ENCODE results near the gene SPTAN1. TPM values are rescaled to one million over a fixed set of nuclear protein-coding genes. Genes with fewer than 3 reads are reported as not detected.

Gene SPTAN1
- total RNA-seq, 1 donor from 2014 or later, result 687 TPM

DNA sequence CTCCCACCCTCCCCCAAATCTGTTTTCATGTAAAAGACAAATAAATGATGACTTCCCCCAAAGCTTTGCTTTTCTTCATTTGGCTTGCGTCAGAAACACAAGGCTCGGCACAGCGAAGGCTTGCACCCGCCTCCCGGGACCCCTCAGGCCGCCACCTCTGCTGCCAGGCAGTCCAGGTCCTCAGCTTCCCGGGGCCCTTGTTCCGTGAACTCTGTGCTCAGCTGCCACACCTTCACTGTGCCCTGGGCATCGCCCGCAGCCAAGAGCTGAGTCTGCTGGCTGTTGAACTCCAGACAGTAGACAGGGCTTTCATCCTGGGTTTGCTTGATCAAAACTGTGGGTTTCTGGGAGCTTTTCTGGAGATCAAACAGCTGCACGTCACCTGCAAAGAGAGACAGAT lies 81.2 kb downstream of the SPTAN1 start:
- H3K9me3 ChIP-seq, result no peaks in the 10 kb centered on the region
- peaks cover 9 to 20% of the 10 kb centered on the region in 2 donors for H3K4me1 ChIP-seq
- no peak for DNase-seq (ENCODE audit: low spot score in 2 of 2)
- H3K27ac ChIP-seq, result no peak overlapping the region
- H3K27me3 ChIP-seq, result no peaks in the 10 kb centered on the region
- intact Hi-C loops (cut with DNase I), result no loop called here
- H3K4me3 ChIP-seq, result no peak overlapping the region
- H3K36me3 ChIP-seq, result peaks cover 47 to 58% of the 10 kb centered on the region in 2 donors
- TF ChIP-seq, protein P1, sequence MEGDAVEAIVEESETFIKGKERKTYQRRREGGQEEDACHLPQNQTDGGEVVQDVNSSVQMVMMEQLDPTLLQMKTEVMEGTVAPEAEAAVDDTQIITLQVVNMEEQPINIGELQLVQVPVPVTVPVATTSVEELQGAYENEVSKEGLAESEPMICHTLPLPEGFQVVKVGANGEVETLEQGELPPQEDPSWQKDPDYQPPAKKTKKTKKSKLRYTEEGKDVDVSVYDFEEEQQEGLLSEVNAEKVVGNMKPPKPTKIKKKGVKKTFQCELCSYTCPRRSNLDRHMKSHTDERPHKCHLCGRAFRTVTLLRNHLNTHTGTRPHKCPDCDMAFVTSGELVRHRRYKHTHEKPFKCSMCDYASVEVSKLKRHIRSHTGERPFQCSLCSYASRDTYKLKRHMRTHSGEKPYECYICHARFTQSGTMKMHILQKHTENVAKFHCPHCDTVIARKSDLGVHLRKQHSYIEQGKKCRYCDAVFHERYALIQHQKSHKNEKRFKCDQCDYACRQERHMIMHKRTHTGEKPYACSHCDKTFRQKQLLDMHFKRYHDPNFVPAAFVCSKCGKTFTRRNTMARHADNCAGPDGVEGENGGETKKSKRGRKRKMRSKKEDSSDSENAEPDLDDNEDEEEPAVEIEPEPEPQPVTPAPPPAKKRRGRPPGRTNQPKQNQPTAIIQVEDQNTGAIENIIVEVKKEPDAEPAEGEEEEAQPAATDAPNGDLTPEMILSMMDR (IDR thresholded peaks at IDR 0.05), result no peak

DNA sequence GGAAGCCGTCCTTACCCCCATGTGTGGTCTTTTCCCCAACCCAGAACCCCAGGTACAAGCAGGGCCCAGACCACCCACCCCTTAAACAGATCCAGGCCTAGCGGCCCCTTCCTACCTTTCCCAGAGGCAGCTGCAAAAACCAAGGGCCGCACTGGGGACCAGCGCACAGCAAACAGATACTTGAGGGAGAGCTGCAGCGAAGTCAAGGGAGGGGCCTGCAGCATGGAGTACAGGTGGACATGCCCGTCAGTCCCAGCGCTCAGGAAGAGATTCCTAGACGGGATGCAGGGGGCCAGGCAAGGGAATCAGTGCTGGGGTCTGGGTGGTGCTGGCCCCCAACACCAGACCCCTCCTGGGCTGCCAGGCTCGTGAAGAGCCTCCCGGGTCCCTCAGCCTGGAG lies 81.7 kb downstream of the SPTAN1 start:
- H3K27ac ChIP-seq, result peak overlapping the region; percentile 90 to 98
- DNase-seq (ENCODE audit: low spot score in 2 of 2), result no peak
- H3K36me3 ChIP-seq, result peaks cover 43 to 53% of the 10 kb centered on the region in 2 donors
- no peaks in the 10 kb centered on the region for H3K27me3 ChIP-seq
- intact Hi-C loops (cut with DNase I), result no loop called here
- H3K4me1 ChIP-seq, result peaks cover 6 to 17% of the 10 kb centered on the region in 2 donors
- TF ChIP-seq, protein P1 (IDR thresholded peaks at IDR 0.05), result no peak
- no peak overlapping the region for H3K4me3 ChIP-seq
- no peaks in the 10 kb centered on the region for H3K9me3 ChIP-seq

DNA sequence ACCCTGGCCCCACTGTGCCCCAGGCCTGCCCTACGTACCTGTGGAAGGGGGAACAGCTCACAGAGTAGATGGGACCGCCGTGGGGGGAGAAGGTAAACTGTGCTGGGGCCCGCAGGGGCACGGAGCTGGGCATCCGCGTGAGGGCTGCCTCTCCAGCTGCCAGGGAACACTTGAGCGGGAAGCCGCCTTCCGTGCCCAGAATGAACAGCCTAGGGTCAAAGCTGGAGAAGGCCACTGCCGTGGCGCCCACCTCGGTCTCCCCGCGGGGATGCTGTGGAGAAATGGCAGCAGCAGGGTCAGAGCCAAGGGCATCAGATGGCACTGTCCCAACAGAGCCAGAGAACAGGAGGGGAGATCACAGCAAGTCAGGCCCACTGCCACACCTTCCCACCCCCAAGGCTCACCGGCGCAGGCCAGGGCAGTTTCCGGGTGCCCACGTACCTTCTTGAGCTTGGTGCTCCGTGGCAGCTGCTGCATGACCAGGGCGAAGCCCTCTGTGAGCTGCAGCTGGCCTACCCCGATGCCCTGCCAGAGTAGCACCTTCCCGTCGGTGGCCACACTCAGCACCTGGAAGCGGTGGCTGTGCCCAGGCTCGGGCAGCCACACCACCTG lies 82.4 kb downstream of the SPTAN1 start:
- Histone ChIP-seq H3K9me3 (no peaks in the 10 kb centered on the region), H3K27ac (peak overlapping the region; percentile 90 to 98), H3K27me3 (no peaks in the 10 kb centered on the region), H3K36me3 (peaks cover 39 to 47% of the 10 kb centered on the region in 2 donors), H3K4me1 (peaks cover 6 to 17% of the 10 kb centered on the region in 2 donors), H3K4me3 (no peak overlapping the region)
- intact Hi-C loops (cut with DNase I), result loop anchor here (1.0 to 5.0 kb wide), 3 partner anchors 22 to 153 kb away; partner anchors contain the start of genes DYNC2I2, SET and TBC1D13
- no peak for DNase-seq (ENCODE audit: low spot score in 2 of 2)
- TF ChIP-seq, protein P1 (IDR thresholded peaks at IDR 0.05), result no peak

DNA sequence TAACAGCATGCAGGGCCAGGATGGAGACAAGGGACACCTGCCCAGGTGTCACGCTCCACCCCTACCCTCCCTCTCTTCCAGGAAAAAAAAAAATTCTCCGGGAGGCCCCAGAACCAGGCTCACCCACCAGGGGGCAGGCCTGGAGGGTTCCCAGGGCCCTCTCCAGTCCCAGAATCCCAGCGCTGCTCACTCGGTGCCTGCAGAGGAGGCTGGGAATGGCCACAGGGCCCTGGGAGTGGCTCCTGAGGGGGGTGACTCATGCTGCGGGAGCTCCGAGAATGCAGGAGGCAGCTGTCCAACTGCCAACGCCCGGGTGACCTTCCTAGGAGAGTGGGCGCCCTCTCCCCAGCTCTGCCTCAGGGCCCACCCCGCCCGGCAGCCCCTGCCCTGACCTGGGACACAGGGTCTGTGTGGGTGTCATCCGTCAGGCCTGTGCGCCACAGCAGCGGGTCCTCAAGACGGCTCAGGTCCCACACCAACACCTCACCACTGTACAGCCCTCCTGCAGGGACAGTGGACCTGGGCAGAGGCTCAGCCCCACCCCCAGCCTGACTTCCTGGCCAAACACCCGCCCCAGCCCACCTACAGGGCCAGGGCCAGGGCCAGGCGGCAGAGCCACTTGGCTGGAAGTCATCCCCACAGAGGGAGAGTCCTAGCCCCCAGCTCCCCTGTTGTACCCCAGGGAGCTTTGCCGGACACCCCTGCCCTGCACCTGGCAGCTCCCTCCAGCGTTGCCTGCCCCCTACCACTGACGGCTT lies 83.1 kb downstream of the SPTAN1 start:
- Histone ChIP-seq H3K36me3 (peaks cover 39 to 45% of the 10 kb centered on the region in 2 donors), H3K27me3 (no peaks in the 10 kb centered on the region), H3K4me1 (peaks cover 6 to 17% of the 10 kb centered on the region in 2 donors), H3K27ac (peak overlapping the region; percentile 90 to 98), H3K9me3 (no peaks in the 10 kb centered on the region), H3K4me3 (peak overlapping the region in 1 of 2 donors; percentile 12)
- peak; percentile 47 to 96 for DNase-seq (ENCODE audit: low spot score in 2 of 2)
- TF ChIP-seq, protein P1 (IDR thresholded peaks at IDR 0.05), result peak; percentile 63 to 81 (median 73)
- intact Hi-C loops (cut with DNase I), result loop anchor here (1.0 to 5.0 kb wide), 3 partner anchors 21 to 152 kb away; partner anchors contain the start of genes DYNC2I2, SET and TBC1D13

DNA sequence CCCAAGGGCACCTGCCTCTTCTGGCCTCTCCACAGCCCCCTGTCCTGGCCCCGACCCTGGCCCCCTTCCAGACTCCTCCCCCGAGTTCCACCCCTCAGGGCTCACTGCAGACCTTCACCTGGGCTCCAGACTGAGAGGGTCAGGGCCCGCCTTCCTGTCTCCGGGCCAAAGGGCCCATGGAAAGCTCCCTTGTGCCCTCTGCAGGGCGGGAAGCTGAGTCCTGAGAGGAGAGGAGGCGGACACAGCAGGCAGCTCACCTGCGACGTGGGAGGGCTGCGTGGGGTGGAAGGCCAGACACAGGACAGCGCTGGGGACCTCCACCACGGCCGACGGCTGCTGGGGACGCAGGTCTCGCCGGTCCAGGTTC lies 83.6 kb downstream of the SPTAN1 start:
- no peak overlapping the region for H3K4me3 ChIP-seq
- peaks cover 35 to 43% of the 10 kb centered on the region in 2 donors for H3K36me3 ChIP-seq
- H3K27ac ChIP-seq, result peak overlapping the region; percentile 90 to 98
- H3K4me1 ChIP-seq, result peaks cover 6 to 17% of the 10 kb centered on the region in 2 donors
- DNase-seq (ENCODE audit: low spot score in 2 of 2), result peak in 1 of 2 donors; percentile 74
- intact Hi-C loops (cut with DNase I), result loop anchor here (5.0 kb wide), 1 partner anchor 151 kb away; the partner anchor contains the start of gene TBC1D13
- TF ChIP-seq, protein P1 (IDR thresholded peaks at IDR 0.05), result no peak
- H3K27me3 ChIP-seq, result no peaks in the 10 kb centered on the region
- no peaks in the 10 kb centered on the region for H3K9me3 ChIP-seq

Measured in ascending aorta (tissue), 2 donors.